COR-L47 (cell line): Measurements from ENCODE around the gene IQUB.
"Not testable (repeated sequence)": the region's sequence is repeated elsewhere in the genome, so short reads cannot be mapped to it uniquely, and the experiment has no call there.

Source experiments
- DNase-seq: peaks from one replicate; lab custom pipeline; 2025; lab: John Stamatoyannopoulos, UW

The IQUB gene

DNA sequence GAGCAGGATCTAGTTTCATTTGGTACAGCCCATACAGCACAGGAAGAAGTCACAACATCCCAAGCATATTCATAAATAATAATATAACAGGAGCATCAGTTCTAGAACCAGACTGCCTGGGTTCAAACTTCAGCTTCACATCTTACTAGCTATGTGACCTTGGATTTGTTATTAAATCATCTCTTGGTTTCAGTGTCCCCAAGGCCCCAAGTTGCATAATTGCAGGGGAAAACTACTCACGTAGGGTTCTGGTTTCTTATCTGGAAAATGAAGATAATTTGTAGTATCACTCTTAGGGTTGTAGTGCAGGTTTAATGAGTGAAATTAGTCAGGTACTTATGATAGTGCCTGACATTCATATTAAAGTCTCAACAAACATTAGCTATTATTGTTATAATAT is 5.5 kb upstream of the IQUB start:
- DNase-seq: no peak

DNA sequence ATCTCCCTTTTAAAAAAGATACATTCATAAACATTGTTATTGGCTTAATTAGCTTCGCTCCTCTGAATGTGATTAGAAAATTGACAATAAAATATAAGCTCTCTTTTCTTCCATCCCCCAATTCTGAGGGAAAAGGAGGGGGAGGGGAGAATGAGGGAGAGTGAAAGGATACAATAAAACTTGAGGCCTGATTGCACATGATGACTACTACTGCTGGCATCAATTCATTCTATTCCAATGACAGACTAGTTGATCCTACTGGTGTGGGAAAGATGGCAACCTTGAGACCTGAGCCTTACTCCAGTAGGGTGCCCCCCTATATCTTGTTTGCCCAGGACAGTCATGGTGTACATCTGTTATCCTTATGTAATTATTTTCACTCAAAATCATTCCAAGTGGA is 4.5 kb upstream of the IQUB start:
- DNase-seq: no peak

DNA sequence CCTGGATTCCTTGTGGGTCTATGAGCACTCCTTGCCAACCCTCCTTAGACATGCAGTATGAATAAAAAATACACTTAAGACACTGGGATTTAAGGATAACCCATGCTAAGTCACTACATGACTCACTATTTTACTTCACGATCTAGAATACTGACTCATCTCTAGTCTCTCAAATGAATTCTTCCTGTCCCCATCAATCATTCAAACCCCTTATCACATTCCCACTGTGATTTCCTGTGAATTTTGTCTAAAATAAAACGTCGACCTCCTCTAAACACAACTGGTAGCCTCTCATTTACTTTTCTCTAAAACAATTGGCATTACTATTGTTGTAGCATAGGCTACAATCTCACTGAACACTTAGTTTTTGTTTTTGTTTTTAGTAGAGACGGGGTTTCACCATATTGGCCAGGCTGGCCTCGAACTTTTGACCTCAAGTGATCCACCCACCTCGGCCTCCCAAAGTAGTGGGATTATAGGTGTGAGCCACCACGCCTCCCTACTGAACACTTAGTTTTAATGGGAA is 3.9 kb upstream of the IQUB start:
- no peak for DNase-seq

DNA sequence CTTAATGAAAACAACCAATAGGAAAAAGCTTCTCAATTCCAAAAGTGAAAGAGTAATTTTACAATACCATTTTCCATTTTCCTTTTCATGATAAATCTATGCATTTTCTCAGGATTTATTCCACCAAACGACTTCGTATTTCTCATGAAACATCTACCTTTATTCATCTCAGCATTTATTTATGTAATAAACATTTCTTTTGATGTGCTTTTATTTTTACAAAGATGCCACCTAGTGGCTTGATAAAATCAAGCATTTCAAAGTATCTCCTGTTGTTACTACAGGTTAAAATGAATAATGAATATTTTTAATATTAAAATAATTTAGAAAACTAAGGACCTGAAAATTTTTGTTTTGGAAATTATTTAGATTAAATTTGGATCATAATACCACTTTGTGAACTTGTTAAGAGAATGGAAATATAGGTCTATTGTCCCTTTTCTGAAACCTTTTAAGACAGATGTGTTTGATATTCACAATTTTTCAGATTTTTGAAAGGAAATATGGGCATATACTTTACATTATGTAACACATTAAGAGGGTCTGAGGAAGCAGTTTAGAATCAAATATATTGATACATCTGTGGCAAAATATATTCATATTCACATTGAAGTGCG is 2.7 kb upstream of the IQUB start:
- peak; percentile 29 for DNase-seq

DNA sequence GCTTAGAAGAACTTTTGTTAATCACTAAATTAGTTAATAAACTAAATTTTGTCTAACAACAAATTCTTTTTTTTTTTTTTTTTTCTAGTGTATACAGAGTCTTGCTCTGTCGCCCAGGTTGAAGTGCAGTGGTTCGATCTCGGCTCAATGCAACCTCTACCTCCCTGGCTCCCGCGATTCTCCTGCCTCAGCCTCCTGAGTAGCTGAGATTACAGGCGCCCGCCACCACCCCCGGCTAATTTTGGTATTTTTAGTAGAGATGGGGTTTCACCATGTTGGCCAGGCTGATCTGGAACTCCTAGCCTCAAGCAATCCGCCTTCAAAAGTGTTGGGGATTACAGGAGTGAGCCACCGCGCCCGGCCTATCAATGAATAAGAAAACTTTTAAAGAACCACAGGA is 1.1 kb upstream of the IQUB start:
- DNase-seq: no peak

DNA sequence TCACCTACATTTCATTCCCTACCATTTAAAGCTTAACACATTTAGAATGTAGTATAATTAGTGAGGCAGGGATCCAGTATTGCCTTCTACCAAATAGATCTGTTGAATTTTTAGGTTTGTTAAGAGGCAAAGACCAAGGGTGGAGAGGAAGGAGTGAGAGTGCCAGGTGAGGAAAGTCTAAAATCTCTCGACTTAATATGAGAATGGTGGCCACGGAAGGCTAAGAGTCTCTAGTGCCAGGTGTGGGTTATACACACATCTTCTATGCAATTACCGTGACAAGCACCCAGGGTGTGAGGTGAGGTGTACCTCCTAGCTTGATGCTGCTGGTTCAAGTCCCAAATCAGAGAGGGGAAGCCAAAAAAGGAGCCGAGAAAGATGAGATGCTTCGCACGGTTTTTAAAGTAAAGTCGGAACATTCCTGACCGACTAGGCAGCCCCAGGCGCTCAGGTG is 439 bp downstream of the IQUB start:
- no peak for DNase-seq

DNA sequence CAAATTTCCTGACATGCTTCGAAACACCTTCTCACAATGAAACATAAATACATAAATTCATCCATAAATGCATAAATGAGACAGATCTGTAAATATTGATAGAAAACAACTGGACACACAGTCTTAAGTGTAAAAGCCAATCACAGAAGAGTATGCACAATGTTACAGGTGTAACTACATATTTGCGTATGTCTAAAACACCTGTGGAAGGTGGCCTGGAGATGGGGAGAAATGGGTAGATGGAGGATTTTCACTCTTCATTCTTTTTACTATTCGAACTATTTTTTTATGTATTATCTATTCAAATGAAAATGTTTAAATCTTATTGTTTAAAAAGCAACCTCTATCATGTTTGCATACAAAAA is 860 bp downstream of the IQUB start:
- no peak for DNase-seq

DNA sequence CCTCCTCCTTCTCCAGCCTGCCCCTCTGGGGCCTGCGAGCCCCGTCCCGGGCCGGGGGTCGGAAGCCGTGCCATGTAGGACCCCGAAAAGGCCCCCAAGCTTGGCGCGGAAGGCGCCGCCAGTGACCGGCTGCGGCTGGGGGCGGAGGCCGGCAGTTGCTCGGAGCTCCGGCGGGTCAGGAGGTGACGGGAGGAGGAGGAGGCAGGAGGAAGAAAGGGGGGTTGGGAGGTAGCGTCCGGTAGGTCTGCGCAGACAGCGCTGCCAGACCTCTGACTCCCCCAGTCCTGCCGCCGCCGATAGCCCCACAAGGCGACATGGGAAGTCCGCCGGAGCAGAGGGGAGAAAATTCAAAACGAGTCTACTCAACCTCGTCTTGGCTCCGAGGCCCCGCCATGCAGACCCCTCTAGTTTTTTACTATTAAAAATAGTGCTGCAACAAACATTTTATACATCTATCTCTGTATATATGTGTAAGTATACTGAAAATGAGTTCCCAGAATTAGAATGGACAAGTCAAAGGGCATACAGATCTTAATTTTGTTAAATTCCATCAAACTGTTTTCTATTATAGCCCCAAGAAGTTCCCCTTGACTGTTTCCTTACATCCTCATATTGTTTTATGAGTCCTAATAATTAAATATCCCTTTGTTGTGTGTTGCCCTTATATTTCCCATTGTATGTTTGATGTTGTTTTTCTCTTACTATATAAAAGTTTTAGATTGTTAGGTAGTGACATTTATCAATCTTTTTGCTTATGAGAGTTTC is 1.4 kb downstream of the IQUB start:
- not testable (repeated sequence) for DNase-seq

DNA sequence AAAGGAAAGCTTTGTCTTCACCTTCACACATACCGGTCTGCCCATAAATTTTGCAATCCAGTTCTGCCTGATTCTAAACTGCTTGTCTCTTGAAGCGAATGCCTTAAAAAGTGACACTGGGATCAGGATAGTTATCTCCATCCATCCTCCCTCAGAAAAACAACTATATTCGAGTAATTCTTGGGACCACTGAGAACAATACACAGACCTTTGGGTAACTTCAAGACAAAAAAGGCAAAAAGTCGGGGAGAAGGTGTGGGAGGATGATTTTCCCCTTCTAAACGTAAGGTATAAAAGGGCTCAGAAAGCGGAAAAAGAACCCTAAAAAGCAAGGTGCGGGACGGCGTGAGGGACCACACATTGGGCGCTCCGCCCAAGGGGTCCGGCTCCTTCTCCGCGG is 2.1 kb downstream of the IQUB start:
- not testable (repeated sequence) for DNase-seq

DNA sequence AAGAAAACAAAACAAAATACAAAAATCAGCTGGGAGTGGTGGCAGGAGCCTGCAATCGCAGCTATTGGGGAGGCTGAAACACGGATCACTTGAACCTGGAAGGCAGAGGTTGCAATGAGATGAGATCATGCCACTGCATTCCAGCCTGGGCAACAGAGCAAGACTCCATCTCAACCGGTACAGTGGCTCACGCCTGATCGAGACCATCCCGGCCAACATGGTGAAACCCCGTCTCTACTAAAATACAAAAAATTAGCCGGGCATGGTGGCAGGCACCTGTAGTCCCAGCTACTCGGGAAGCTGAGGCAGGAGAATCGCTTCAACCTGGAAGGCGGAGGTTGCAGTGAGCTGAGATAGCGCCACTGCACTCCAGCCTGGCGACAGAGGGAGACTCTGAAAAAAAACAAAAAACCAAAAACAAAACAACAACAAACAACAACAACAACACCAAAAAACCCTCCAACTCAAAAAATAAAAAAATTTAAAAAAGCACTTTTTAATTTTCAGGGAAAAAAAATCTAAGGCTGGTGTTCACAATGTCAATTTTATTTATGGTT is 4.3 kb downstream of the IQUB start:
- not testable (repeated sequence) for DNase-seq

DNA sequence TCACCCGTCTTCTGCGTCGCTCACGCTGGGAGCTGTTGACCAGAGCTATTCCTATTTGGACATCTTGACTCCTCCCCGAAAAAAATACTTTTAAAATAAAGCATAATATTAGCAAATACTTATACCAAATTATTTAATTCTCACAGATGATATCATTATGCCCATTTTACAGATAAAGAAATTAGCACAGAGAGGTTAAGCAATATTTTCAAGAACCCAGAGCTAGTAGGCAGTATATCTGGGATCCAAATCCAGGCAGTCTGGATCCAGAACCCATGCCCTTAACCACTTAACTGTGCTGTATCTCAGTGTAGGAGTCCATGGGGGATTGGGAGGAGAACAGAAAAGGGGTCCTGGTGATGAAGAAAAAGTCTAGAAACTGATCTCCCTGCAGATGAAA is 6.1 kb downstream of the IQUB start:
- no peak for DNase-seq

DNA sequence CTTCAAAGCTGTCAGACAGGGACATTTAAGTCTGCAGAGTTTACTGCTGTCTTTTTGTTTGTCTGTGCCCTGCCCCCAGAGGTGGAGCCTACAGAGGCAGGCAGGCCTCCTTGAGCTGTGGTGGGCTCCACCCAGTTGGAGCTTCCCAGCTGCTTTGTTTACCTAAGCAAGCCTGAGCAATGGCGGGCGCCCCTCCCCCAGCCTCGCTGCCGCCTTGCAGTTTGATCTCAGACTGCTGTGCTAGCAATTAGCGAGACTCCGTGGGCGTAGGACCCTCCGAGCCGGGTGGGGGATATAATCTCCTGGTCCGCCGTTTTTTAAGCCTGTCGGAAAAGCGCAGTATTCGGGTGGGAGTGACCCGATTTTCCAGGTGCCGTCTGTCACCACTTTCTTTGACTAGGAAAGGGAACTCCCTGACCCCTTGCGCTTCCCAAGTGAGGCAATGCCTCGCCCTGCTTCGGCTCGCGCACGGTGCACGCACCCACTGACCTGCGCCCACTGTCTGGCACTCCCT is 6.6 kb downstream of the IQUB start:
- not testable (repeated sequence) for DNase-seq

DNA sequence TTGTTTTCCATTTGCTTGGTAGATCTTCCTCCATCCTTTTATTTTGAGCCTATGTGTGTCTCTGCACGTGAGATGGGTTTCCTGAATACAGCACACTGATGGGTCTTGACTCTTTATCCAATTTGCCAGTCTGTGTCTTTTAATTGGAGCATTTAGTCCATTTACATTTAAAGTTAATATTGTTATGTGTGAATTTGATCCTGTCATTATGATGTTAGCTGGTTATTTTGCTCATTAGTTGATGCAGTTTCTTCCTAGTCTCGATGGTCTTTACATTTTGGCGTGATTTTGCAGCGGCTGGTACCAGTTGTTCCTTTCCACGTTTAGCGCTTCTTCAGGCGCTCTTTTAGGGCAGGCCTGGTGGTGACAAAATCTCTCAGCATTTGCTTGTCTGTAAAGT is 7.9 kb downstream of the IQUB start:
- not testable (repeated sequence) for DNase-seq

DNA sequence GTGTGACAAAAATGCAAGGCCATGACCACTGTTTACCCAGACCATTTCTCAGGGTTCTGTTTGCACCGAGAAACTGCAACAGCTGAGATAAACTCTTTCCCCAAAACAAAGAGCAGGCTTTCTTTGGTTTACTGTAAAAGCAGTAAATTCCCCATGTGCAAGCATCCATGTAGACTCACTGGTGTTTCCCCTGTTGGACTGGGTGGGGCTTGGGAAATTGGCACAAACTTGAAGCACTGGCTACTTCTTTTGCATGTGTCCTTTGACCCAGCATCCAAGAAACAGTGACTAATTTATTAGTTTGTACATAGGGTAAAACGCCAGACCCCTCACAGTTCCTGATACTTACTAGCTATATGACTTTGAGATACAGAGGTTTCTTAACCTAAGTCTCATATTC is 12.3 kb downstream of the IQUB start:
- no peak for DNase-seq

DNA sequence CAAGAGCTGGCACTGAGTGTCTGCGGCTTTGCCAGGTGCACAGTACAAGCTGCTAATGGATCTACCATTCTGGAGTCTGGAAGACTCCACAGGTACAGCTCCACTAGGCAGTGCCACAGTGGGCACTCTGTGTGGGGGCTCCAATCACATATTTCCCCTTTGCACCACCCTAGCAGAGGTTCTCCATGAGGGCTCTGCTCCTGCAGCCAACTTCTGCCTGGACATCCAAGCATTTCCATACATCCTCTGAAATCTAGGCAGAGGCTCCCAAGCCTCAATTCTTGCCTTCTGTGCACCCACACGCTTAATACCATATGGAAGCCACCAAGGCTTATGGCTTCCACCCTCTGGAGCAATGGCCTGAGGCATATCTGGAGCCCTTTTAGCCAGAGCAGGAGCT is 29.2 kb downstream of the IQUB start:
- no peak for DNase-seq

DNA sequence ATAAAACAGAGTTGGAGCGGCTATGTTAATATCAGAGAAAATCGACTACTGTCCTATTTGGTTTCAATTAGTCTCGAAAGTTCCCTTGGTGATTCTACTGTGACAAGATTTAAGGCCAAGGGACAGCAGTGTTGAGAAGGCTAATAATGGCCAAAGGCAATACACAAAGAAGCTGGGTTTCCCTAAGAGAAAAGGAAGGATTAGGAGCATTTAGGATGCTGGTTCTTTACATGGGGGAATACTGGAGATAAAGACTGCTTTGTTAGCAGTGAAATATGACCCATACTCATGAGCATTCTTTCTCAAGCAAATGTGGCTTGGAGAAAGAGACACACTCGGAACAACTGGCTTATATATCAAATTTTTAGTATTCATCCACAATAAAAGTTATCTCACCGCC is 32.2 kb downstream of the IQUB start:
- DNase-seq: no peak

DNA sequence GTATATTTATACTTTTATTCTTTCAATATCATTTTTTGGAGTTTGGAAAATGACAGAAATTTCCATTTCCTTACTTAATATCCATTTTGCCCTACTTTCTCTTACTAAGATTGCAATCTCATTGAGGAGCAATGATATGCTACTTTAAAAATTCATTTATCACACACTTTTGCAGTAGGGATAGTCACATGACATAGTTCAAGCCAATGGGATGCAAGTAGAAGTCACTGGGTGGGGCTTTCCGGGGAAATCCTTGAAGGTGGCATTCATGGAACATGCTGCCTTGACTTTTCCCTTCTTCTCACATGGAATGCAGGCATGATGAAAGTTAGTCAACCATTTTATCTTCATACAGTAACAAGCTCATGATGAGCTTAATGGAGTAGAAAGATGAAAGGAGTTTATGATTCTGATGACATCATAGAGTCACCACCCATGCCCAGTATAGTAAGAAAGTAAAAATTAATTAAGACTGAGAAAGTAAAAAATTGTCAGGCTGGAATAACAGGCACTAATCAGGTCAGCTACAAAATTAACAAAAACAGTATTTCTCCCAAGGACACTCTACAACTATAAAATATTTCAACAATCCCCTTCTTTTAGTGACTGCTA is 33.4 kb downstream of the IQUB start:
- no peak for DNase-seq

DNA sequence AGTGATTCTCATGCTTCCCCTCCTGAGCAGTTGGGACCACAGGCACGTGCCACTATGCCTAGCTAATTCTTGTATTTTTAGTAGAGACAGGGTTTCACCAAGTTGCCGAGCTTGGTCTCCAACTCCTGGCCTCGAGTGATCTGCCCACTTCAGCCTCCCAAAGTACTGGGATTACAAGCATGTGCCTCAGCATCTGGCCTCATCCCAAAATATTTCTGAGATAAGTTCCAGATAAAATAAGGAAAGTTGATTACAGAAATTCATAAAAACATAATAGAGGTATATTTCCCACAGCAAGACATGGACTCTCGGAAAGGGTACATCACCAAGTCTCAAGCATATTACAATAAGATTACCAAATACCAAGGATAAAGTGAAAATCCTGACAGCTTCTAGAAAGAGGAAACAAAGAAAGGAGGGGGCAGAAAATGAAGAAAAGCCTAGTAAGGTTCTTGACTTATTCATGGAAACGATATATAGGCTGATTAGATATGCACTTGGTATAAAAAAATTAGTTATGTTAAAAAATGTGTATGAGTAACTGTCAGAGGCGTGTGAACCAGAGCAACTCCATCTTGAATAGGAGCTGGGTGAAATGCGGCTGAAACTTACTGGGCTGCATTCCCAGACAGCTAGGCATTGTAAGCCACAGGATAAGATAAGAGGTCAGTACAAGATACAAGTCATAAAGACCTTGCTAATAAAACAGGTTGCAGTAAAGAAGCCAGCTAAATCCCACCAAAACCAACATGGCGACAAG is 35.0 kb downstream of the IQUB start:
- no peak for DNase-seq

DNA sequence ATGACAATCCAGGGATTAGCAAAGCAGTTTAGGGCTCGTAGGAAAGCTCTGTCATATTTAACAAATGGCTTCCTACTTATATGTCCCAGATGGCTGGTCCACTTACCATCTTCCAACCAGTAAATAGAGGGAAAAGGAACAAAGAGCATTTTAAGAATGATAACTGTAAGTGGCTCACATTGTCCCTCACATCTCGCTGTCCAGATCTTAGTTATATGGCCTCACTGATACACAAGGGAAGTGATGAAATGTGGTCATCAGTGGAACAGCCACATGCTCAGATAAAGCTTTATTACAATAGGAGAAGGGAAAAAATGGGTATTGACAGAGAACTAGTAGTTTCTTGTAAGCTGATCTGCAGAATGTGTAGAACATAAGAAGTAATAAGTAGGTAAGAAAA is 35.8 kb downstream of the IQUB start:
- DNase-seq: no peak

DNA sequence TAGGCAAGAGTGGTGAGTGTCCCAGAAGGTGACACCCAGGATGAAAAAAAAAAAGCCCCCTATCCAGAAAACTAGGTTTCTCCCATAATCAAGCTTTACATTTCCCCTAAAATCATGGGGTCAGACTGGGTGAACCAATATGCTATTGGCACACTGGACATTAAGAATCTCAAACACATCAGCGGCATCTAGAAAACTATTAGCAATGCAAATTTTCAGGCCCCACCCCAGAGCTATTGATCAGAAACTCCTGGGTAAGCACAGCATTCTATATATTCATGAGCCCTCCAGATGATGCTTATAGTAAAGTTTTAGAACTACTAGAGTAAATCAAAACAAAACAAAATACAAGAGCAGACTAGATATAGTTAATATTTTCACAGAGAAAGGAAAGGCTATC is 36.4 kb downstream of the IQUB start:
- DNase-seq: no peak

DNA sequence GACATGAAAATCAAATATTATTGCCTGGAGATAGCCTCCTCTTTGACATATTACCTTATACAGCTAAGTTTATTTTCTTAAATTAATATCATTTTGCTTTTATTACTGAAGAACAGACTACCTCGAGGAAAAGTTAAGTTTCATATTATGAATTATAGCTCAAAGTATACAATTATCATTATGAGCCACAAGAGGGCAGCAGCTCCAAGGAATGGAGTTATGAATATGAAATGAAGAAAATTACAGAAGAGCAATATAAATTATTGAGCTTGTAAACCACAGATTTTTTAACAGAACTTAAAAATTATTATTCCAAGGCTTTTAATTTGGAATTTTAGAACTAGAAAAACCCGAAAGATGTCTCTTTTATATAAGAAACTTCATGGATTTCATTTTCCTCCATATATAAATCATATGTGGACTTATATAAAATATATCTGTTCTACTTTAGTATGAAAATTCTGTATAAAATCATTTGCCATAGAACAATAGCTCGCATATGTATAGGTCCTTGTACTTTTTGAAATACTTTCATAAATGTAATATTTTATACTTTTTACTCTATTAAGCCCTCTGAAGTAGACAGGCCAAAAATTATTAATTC is 40.1 kb downstream of the IQUB start:
- peak; percentile 38 for DNase-seq

DNA sequence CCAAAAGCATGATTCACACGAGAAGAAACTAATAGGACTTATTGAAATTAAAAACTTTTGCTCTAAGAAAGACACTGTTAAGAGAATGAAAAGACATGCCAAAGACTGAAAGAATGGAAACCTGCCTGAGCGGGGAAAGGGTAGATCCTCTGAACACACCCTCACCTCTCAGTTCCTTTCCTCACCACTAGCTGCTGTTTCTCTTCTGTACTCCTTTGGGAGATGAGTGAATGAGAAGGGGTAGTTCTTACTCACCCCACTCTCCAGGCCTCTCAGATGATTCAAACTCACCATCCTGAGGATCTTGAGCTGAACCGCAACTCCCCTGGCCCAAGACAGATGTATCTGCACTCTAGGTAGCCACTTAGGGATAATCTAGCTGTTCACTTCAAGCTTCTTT is 41.9 kb downstream of the IQUB start:
- DNase-seq: no peak
